ENCODE results near the gene C10orf90.

Gene C10orf90

DNA sequence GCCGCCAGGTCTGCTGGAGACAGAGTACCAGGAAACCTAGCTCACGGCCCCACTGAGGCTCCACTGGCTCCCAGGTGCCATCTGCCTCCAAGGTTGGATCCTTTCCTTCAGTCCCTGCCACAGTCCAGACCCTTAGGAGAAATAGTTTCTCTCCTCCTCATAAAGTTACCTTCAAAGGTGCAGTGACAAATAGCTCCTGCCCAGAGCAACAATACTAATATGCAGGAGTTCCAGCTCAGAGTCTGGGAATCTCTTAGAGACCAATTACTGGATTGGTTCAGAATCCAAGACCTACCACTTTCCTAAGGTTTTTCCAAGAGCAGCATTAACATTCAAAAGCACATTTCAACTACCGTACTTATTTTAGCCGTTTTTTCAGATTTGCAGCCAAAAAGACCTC is 241.2 kb downstream of the C10orf90 start:
- H3K79me2 ChIP-seq (ENCODE audit: insufficient read depth, low read length), result no peaks in the 10 kb centered on the region
- H3K4me3 ChIP-seq (ENCODE audit: low read length, poor library complexity, severe bottlenecking), result no peak overlapping the region
- no peak overlapping the region for H2AFZ ChIP-seq (ENCODE audit: low read length)
- no peaks in the 10 kb centered on the region for H3K9me2 ChIP-seq (replicated peaks; ENCODE audit: low read depth, low read length)
- no peaks in the 10 kb centered on the region for H3F3A ChIP-seq (ENCODE audit: low read depth)
- no peak overlapping the region for H3K9ac ChIP-seq (ENCODE audit: low read depth, low read length, poor library complexity, severe bottlenecking)
- no peaks in the 10 kb centered on the region for H3K4me1 ChIP-seq (ENCODE audit: insufficient read depth, low read length, poor library complexity, severe bottlenecking)
- H4K20me1 ChIP-seq (ENCODE audit: insufficient read depth, low read length, poor library complexity, severe bottlenecking), result no peaks in the 10 kb centered on the region
- H3K36me3 ChIP-seq (ENCODE audit: insufficient read depth, low read length), result no peaks in the 10 kb centered on the region
- TF ChIP-seq EZH2phosphoT487 (IDR thresholded peaks at IDR 0.05; ENCODE audit: borderline replicate concordance), result no peak
- TF ChIP-seq, protein P1, sequence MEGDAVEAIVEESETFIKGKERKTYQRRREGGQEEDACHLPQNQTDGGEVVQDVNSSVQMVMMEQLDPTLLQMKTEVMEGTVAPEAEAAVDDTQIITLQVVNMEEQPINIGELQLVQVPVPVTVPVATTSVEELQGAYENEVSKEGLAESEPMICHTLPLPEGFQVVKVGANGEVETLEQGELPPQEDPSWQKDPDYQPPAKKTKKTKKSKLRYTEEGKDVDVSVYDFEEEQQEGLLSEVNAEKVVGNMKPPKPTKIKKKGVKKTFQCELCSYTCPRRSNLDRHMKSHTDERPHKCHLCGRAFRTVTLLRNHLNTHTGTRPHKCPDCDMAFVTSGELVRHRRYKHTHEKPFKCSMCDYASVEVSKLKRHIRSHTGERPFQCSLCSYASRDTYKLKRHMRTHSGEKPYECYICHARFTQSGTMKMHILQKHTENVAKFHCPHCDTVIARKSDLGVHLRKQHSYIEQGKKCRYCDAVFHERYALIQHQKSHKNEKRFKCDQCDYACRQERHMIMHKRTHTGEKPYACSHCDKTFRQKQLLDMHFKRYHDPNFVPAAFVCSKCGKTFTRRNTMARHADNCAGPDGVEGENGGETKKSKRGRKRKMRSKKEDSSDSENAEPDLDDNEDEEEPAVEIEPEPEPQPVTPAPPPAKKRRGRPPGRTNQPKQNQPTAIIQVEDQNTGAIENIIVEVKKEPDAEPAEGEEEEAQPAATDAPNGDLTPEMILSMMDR (conservative IDR thresholded peaks at IDR 0.05; ENCODE audit: low read length), result no peak
- peaks cover 9% of the 10 kb centered on the region; the same call in 1 of the 2 replicates for H3K9me3 ChIP-seq (ENCODE audit: insufficient read depth, low read depth, low read length)
- H3K27me3 ChIP-seq (ENCODE audit: insufficient read depth, low read length, poor library complexity, severe bottlenecking), result no peaks in the 10 kb centered on the region
- no peak overlapping the region for H3K4me2 ChIP-seq (ENCODE audit: low read depth, low read length, poor library complexity, severe bottlenecking)

DNA sequence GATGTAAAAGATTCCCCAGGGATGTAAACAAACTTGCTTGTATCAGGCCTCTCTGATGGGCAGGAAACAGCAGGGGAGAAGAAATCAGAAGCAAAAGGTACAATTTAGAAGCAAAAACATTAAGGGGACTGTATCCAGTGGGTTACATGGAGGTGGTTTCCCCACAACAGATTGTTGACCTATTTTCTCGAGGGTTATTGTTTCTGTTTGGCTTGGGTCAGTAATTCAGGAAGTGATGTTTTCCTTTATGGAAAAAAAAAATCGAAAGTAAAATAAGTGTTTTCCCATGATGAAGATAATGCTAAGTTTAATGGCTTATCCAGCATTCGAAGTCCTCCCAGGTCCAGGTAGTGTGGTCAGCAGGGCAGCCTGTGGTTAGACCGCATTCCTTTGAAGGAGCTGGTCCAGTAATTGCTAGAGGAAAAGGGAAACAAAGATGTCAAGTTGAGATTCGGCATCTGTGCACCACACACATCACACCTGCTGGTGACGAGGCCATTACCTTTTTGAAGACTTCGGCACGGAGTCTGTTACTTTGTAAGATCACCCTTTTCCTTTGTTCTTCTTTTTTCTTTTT is 244.9 kb downstream of the C10orf90 start:
- no peak overlapping the region for H2AFZ ChIP-seq (ENCODE audit: low read length)
- no peaks in the 10 kb centered on the region for H3K36me3 ChIP-seq (ENCODE audit: insufficient read depth, low read length)
- H3F3A ChIP-seq (ENCODE audit: low read depth), result no peaks in the 10 kb centered on the region
- H3K9me2 ChIP-seq (replicated peaks; ENCODE audit: low read depth, low read length), result no peaks in the 10 kb centered on the region
- H3K9ac ChIP-seq (ENCODE audit: low read depth, low read length, poor library complexity, severe bottlenecking), result no peak overlapping the region
- H3K9me3 ChIP-seq (ENCODE audit: insufficient read depth, low read depth, low read length), result peaks cover 3% of the 10 kb centered on the region; the same call in 1 of the 2 replicates
- H3K27me3 ChIP-seq (ENCODE audit: insufficient read depth, low read length, poor library complexity, severe bottlenecking), result no peaks in the 10 kb centered on the region
- no peaks in the 10 kb centered on the region for H3K79me2 ChIP-seq (ENCODE audit: insufficient read depth, low read length)
- no peak overlapping the region for H3K4me3 ChIP-seq (ENCODE audit: low read length, poor library complexity, severe bottlenecking)
- H3K4me1 ChIP-seq (ENCODE audit: insufficient read depth, low read length, poor library complexity, severe bottlenecking), result no peaks in the 10 kb centered on the region
- H3K4me2 ChIP-seq (ENCODE audit: low read depth, low read length, poor library complexity, severe bottlenecking), result no peak overlapping the region
- H4K20me1 ChIP-seq (ENCODE audit: insufficient read depth, low read length, poor library complexity, severe bottlenecking), result no peaks in the 10 kb centered on the region
- no peak for TF ChIP-seq EZH2phosphoT487 (IDR thresholded peaks at IDR 0.05; ENCODE audit: borderline replicate concordance)
- TF ChIP-seq, protein P1 (conservative IDR thresholded peaks at IDR 0.05; ENCODE audit: low read length), result no peak

DNA sequence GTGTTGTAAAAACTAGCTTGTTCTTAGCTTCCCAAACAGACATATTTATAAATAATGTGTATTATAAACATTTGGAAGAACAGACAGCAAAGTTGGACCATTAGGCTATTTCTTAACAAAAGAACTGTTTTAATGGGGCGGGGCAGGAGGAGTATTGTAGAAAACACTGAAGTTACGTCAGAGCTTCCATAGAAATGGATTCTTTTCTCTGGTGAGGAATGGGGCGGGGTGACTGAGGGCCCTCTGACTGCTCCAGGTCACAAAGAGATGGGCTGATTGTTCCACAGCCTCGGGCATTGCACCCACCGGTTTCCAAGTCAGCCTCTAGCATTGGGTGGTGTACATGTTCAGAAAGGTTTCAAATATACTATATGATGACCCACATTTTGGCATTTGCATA is 245.5 kb downstream of the C10orf90 start:
- Histone ChIP-seq H3K9me2 (replicated peaks; ENCODE audit: low read depth, low read length) (no peaks in the 10 kb centered on the region), H4K20me1 (ENCODE audit: insufficient read depth, low read length, poor library complexity, severe bottlenecking) (no peaks in the 10 kb centered on the region), H3F3A (ENCODE audit: low read depth) (no peaks in the 10 kb centered on the region)

More for the DNA sequence above, 245.5 kb downstream of the C10orf90 start:
- Histone ChIP-seq H3K9ac (ENCODE audit: low read depth, low read length, poor library complexity, severe bottlenecking) (no peak overlapping the region), H2AFZ (ENCODE audit: low read length) (no peak overlapping the region), H3K79me2 (ENCODE audit: insufficient read depth, low read length) (no peaks in the 10 kb centered on the region), H3K9me3 (ENCODE audit: insufficient read depth, low read depth, low read length) (peaks cover 3% of the 10 kb centered on the region; the same call in 1 of the 2 replicates), H3K4me3 (ENCODE audit: low read length, poor library complexity, severe bottlenecking) (no peak overlapping the region), H3K4me2 (ENCODE audit: low read depth, low read length, poor library complexity, severe bottlenecking) (no peak overlapping the region), H3K36me3 (ENCODE audit: insufficient read depth, low read length) (no peaks in the 10 kb centered on the region), H3K4me1 (ENCODE audit: insufficient read depth, low read length, poor library complexity, severe bottlenecking) (no peaks in the 10 kb centered on the region), H3K27me3 (ENCODE audit: insufficient read depth, low read length, poor library complexity, severe bottlenecking) (no peaks in the 10 kb centered on the region)
- TF ChIP-seq, protein P1 (conservative IDR thresholded peaks at IDR 0.05; ENCODE audit: low read length), result no peak
- no peak for TF ChIP-seq EZH2phosphoT487 (IDR thresholded peaks at IDR 0.05; ENCODE audit: borderline replicate concordance)
